ENCODE data around the gene ASCC3. TPM values are rescaled to one million over a fixed set of nuclear protein-coding genes. Genes with fewer than 3 reads are reported as not detected.

The ASCC3 gene
- total RNA-seq, 1 donor from 2014 or later, result 47.8 TPM

DNA sequence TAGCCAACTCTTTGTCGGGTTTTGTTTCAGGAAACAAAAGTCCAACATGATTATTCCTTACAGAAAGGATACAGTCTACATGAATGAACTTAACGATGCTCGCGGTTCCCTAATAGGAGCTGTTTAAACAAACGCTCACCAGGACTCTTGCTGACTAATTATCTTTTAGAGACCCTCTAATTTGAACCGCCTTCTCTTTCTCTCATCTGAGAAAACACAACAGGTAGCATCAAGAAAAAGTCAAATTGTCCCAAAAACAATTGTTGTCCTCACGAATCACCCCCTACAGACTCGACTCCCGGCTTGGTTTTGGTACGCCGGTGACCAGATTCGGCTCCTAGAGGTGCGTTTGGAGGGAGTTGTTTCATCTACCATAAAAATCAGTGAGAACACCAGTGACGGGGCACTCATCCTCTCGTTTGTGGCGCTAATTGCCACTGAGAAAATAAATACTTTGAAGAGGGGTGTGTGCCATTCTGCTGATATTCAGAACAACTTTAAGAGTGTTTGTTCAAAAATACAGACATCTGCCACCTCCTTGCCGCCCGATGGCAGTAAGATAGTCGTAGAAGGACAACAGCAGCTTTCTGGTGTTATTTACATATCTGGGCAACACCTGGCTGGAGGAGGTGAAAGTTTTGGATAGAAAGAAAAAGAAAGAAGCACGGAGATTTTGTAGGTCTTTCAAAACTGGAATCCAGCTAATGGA, 415.3 kb downstream of the ASCC3 start:
- Mint-ChIP-seq H3K9me3 (peaks cover 9% of the 10 kb centered on the region), H3K27ac (peak overlapping the region; percentile 10), H3K27me3 (peaks cover 74% of the 10 kb centered on the region), H3K4me3 (no peak overlapping the region), H3K36me3 (ENCODE audit: low read depth) (no peaks in the 10 kb centered on the region), H3K4me1 (peaks cover 20% of the 10 kb centered on the region)
- ChIA-PET CTCF (interaction anchor here (0.5 kb wide), 1 partner anchor 12 kb away, joined by 3 read pairs; no protein-coding TSS in a partner anchor), POLR2A (no interaction called here)
- ATAC-seq (ENCODE audit: low read depth), result no peak
- no peak for DNase-seq
- TF ChIP-seq, protein P1, sequence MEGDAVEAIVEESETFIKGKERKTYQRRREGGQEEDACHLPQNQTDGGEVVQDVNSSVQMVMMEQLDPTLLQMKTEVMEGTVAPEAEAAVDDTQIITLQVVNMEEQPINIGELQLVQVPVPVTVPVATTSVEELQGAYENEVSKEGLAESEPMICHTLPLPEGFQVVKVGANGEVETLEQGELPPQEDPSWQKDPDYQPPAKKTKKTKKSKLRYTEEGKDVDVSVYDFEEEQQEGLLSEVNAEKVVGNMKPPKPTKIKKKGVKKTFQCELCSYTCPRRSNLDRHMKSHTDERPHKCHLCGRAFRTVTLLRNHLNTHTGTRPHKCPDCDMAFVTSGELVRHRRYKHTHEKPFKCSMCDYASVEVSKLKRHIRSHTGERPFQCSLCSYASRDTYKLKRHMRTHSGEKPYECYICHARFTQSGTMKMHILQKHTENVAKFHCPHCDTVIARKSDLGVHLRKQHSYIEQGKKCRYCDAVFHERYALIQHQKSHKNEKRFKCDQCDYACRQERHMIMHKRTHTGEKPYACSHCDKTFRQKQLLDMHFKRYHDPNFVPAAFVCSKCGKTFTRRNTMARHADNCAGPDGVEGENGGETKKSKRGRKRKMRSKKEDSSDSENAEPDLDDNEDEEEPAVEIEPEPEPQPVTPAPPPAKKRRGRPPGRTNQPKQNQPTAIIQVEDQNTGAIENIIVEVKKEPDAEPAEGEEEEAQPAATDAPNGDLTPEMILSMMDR (IDR thresholded peaks at IDR 0.05), result no peak
- intact Hi-C loops (cut with micrococcal nuclease), result loop anchor here (2.0 to 5.0 kb wide), 3 partner anchors 19 to 1634 kb away; partner anchors contain the start of gene POU3F2

DNA sequence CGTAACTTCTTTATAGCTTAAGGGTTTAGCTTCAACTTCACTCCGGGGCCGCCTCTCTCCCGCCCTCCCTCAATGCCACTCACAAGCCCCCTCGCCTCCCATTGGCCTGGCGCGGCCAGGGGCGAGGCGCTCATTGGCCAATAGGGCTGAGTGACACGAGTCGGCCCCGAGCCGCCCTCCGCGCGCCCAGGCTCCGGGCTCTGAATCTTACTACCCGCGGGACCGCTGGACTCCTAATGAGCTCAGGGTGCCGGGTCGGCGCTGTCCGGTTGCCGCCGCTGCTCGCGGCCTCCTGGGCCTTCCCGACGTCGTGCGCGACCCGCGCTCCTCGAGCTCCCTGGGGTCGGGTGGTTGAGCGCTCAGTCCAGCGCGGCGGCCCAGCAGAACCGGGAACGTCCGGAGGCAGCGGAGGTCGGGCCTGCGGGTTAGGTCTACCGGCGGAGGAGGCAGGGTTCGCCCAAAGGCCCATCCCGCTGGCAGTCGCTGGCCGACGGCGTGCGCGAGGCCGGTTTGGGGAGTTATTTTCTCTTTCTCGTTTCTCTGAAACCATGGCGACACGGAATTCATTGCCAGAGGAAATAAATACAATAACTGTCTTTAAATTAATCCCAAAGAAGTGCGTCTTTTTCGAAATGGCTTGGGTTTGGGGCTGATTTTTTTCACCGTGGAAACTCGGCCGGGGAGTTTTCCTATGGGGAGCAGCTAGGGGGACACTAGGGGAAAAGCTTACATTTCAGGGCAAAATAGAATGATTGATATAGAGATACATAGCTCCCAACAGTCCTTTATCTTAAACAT, 416.0 kb downstream of the ASCC3 start, which contains the start of gene SIM1:
TSS of gene SIM1 (minus strand) at position 19 of the 798 bp plus-strand sequence. CDS start 1,453 bp downstream, outside the sequence.
- Mint-ChIP-seq H3K4me1 (peaks cover 20% of the 10 kb centered on the region), H3K27me3 (peaks cover 72% of the 10 kb centered on the region), H3K36me3 (ENCODE audit: low read depth) (no peaks in the 10 kb centered on the region), H3K9me3 (peaks cover 9% of the 10 kb centered on the region), H3K27ac (peak within 1 kb of the TSS; percentile 46), H3K4me3 (peak within 1 kb of the TSS; percentile 48)
- ChIA-PET POLR2A (interaction anchor here (0.5 kb wide), 1 partner anchor 44 kb away, joined by 3 read pairs; no protein-coding TSS in a partner anchor), CTCF (interaction anchor here (0.5 kb wide), 1 partner anchor 13 kb away, joined by 3 read pairs; no protein-coding TSS in a partner anchor)
- intact Hi-C loops (cut with micrococcal nuclease), result loop anchor here (2.0 to 5.0 kb wide), 3 partner anchors 18 to 1633 kb away; partner anchors contain the start of gene POU3F2
- no peak for DNase-seq
- ATAC-seq (ENCODE audit: low read depth), result no peak
- TF ChIP-seq, protein P1 (IDR thresholded peaks at IDR 0.05), result no peak

DNA sequence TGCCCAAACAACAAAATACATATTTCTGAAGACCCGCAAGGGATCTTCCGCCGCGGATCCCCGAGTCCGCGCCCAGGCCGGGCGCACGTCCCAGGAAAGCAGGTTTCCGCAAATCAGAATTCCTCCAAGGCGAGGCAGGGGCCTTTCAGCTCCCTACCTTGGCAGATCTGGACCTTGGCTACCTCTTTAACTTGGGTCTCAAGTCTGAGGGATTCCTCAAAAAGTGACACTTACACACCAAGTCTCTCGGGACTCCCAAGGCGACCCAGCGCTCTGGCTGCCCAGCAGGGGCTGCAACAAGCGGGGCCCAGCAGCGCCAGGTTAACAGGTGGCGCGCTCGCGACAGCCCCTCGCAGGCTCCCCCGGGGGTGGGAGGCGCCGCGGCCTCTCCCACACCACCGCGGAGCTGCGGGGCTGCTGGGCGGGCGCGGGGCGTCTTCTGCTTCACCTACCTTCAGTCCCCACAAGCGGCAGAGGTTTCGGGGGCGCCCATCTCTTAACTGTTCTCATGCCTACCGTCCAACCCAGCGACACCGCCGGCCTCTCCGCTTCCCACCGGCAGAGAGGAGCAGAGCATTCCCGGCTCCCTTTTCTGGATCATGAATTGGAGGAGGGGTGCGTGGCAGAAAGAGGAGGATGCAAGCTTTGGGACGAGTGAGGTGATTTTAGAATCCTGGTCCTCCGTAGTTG, 416.8 kb downstream of the ASCC3 start:
- H3K4me3 Mint-ChIP-seq, result no peak overlapping the region
- CTCF ChIA-PET, result no interaction called here
- DNase-seq (no peak), ATAC-seq (ENCODE audit: low read depth) (no peak)
- H3K4me1 Mint-ChIP-seq, result peaks cover 20% of the 10 kb centered on the region
- H3K27me3 Mint-ChIP-seq, result peaks cover 73% of the 10 kb centered on the region
- H3K9me3 Mint-ChIP-seq, result peaks cover 9% of the 10 kb centered on the region
- no peak overlapping the region for H3K27ac Mint-ChIP-seq
- intact Hi-C loops (cut with micrococcal nuclease), result loop anchor here (2.0 kb wide), 1 partner anchor 18 kb away; no protein-coding TSS in a partner anchor
- POLR2A ChIA-PET, result interaction anchor here (0.5 kb wide), 1 partner anchor 45 kb away, joined by 3 read pairs; no protein-coding TSS in a partner anchor
- TF ChIP-seq, protein P1 (IDR thresholded peaks at IDR 0.05), result no peak
- no peaks in the 10 kb centered on the region for H3K36me3 Mint-ChIP-seq (ENCODE audit: low read depth)

DNA sequence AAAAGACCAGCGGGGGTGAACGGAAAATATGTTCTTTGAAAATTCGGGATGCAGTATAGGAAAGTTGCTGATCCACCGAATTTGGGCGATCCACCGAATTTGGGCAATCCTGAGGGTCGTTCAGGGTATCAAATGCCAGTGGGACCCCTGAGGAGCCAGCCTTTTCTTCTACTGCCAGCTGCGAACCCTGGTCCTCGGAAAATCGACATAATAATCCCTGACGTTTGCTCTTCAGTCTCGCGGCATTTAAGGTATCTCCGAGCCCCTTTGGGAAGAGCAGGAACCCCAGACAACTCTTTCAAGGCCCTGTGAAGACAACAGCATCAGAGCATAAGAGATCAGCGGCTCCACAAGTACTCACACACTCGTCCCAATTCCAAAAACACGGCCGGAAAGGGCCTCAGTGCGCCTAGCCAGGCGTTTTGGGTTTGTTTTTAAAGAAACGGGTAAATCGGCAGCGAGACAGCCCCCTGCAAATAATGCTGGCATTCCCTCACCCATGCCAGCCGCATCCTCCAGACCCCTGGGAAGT, 417.4 kb downstream of the ASCC3 start:
- ChIA-PET POLR2A (no interaction called here), CTCF (no interaction called here)
- Mint-ChIP-seq H3K4me1 (peaks cover 20% of the 10 kb centered on the region), H3K27ac (no peak overlapping the region), H3K4me3 (no peak overlapping the region), H3K9me3 (peaks cover 9% of the 10 kb centered on the region), H3K36me3 (ENCODE audit: low read depth) (peaks cover 3% of the 10 kb centered on the region), H3K27me3 (peaks cover 79% of the 10 kb centered on the region)
- DNase-seq (no peak), ATAC-seq (ENCODE audit: low read depth) (no peak)
- intact Hi-C loops (cut with micrococcal nuclease), result loop anchor here (2.0 kb wide), 1 partner anchor 17 kb away; no protein-coding TSS in a partner anchor
- TF ChIP-seq, protein P1 (IDR thresholded peaks at IDR 0.05), result no peak
